Measurements from ENCODE around the gene BPTF.
"Not testable (repeated sequence)": the region's sequence is repeated elsewhere in the genome, so short reads cannot be mapped to it uniquely, and the experiment has no call there.

The BPTF gene

GRCh38 chr17:67824735-67825626 lies at the start of gene BPTF:
TSS of gene BPTF (plus strand) at chr17:67825503. CDS start at chr17:67825725, 222 bp downstream.
- Mint-ChIP-seq H3K27me3 (ENCODE audit: low read depth) (peaks cover 12% of the 10 kb centered on the region), H3K9me3 (no peaks in the 10 kb centered on the region), H3K36me3 (ENCODE audit: low read depth) (peaks cover 15% of the 10 kb centered on the region), H3K4me1 (ENCODE audit: low read depth) (peaks cover 21% of the 10 kb centered on the region), H3K27ac (peak within 1 kb of the TSS; percentile 94), H3K4me3 (peak within 1 kb of the TSS; percentile 95)

- H3K9me3 Mint-ChIP-seq: no peaks in the 10 kb centered on the region
- no peak overlapping the region for H3K27ac Mint-ChIP-seq
- no peaks in the 10 kb centered on the region for H3K36me3 Mint-ChIP-seq (ENCODE audit: low read depth)
- H3K27me3 Mint-ChIP-seq (ENCODE audit: low read depth): no peaks in the 10 kb centered on the region
- no peaks in the 10 kb centered on the region for H3K4me1 Mint-ChIP-seq (ENCODE audit: low read depth)
- H3K4me3 Mint-ChIP-seq: no peak overlapping the region
These were observed 46.1 kb upstream of the BPTF start for GRCh38 chr17:67779098-67779672.

- Mint-ChIP-seq H3K36me3 (ENCODE audit: low read depth) (no peaks in the 10 kb centered on the region), H3K27ac (no peak overlapping the region), H3K9me3 (no peaks in the 10 kb centered on the region), H3K4me1 (ENCODE audit: low read depth) (no peaks in the 10 kb centered on the region), H3K4me3 (no peak overlapping the region), H3K27me3 (ENCODE audit: low read depth) (peaks cover 8% of the 10 kb centered on the region)
These were observed 40.8 kb upstream of the BPTF start for GRCh38 chr17:67784364-67785121.

GRCh38 chr17:67785122-67785477 lies 40.2 kb upstream of the BPTF start:
- peaks cover 8% of the 10 kb centered on the region for H3K27me3 Mint-ChIP-seq (ENCODE audit: low read depth)
- H3K4me1 Mint-ChIP-seq (ENCODE audit: low read depth): no peaks in the 10 kb centered on the region
- H3K27ac Mint-ChIP-seq: no peak overlapping the region
- no peaks in the 10 kb centered on the region for H3K9me3 Mint-ChIP-seq
- no peak overlapping the region for H3K4me3 Mint-ChIP-seq
- H3K36me3 Mint-ChIP-seq (ENCODE audit: low read depth): no peaks in the 10 kb centered on the region

- Mint-ChIP-seq H3K27ac (no peak overlapping the region), H3K36me3 (ENCODE audit: low read depth) (no peaks in the 10 kb centered on the region), H3K27me3 (ENCODE audit: low read depth) (peaks cover 8% of the 10 kb centered on the region), H3K9me3 (no peaks in the 10 kb centered on the region), H3K4me1 (ENCODE audit: low read depth) (no peaks in the 10 kb centered on the region), H3K4me3 (no peak overlapping the region)
These were observed 39.8 kb upstream of the BPTF start for GRCh38 chr17:67785504-67785903.

GRCh38 chr17:67800495-67800928 lies 24.8 kb upstream of the BPTF start:
- H3K36me3 Mint-ChIP-seq (ENCODE audit: low read depth): no peaks in the 10 kb centered on the region
- H3K9me3 Mint-ChIP-seq: no peaks in the 10 kb centered on the region
- H3K4me3 Mint-ChIP-seq: no peak overlapping the region
- H3K27ac Mint-ChIP-seq: no peak overlapping the region
- peaks cover 3% of the 10 kb centered on the region for H3K27me3 Mint-ChIP-seq (ENCODE audit: low read depth)
- H3K4me1 Mint-ChIP-seq (ENCODE audit: low read depth): peaks cover 3% of the 10 kb centered on the region

GRCh38 chr17:67801626-67802175 lies 23.6 kb upstream of the BPTF start:
- Mint-ChIP-seq H3K4me1 (ENCODE audit: low read depth) (peaks cover 3% of the 10 kb centered on the region), H3K27me3 (ENCODE audit: low read depth) (peaks cover 3% of the 10 kb centered on the region), H3K4me3 (no peak overlapping the region), H3K27ac (no peak overlapping the region), H3K36me3 (ENCODE audit: low read depth) (no peaks in the 10 kb centered on the region), H3K9me3 (no peaks in the 10 kb centered on the region)

- H3K36me3 Mint-ChIP-seq (ENCODE audit: low read depth): no peaks in the 10 kb centered on the region
- no peaks in the 10 kb centered on the region for H3K9me3 Mint-ChIP-seq
- no peak overlapping the region for H3K4me3 Mint-ChIP-seq
- H3K27ac Mint-ChIP-seq: no peak overlapping the region
- no peaks in the 10 kb centered on the region for H3K4me1 Mint-ChIP-seq (ENCODE audit: low read depth)
- peaks cover 3% of the 10 kb centered on the region for H3K27me3 Mint-ChIP-seq (ENCODE audit: low read depth)
These were observed 14.8 kb upstream of the BPTF start for GRCh38 chr17:67810464-67810863.

GRCh38 chr17:67812380-67812779 lies 12.9 kb upstream of the BPTF start:
- not testable (repeated sequence) for H3K36me3 Mint-ChIP-seq (ENCODE audit: low read depth); H3K27me3 Mint-ChIP-seq (ENCODE audit: low read depth); H3K4me1 Mint-ChIP-seq (ENCODE audit: low read depth)

GRCh38 chr17:67813803-67814180 lies 11.5 kb upstream of the BPTF start:
- Mint-ChIP-seq H3K36me3 (ENCODE audit: low read depth) (no peaks in the 10 kb centered on the region), H3K4me1 (ENCODE audit: low read depth) (no peaks in the 10 kb centered on the region), H3K9me3 (no peaks in the 10 kb centered on the region), H3K27ac (no peak overlapping the region), H3K27me3 (ENCODE audit: low read depth) (peaks cover 7% of the 10 kb centered on the region), H3K4me3 (no peak overlapping the region)

More at GRCh38 chr17:67812380-67812779, 12.9 kb upstream of the BPTF start:
- H3K27ac Mint-ChIP-seq, H3K4me3 Mint-ChIP-seq, H3K9me3 Mint-ChIP-seq: not testable (repeated sequence)

GRCh38 chr17:67818110-67819002 lies 6.9 kb upstream of the BPTF start:
- H3K4me3 Mint-ChIP-seq: no peak overlapping the region
- H3K4me1 Mint-ChIP-seq (ENCODE audit: low read depth): no peaks in the 10 kb centered on the region
- no peaks in the 10 kb centered on the region for H3K36me3 Mint-ChIP-seq (ENCODE audit: low read depth)
- no peak overlapping the region for H3K27ac Mint-ChIP-seq
- H3K9me3 Mint-ChIP-seq: no peaks in the 10 kb centered on the region
- H3K27me3 Mint-ChIP-seq (ENCODE audit: low read depth): peaks cover 12% of the 10 kb centered on the region

GRCh38 chr17:67819722-67820121 lies 5.6 kb upstream of the BPTF start:
- no peaks in the 10 kb centered on the region for H3K9me3 Mint-ChIP-seq
- no peaks in the 10 kb centered on the region for H3K4me1 Mint-ChIP-seq (ENCODE audit: low read depth)
- H3K36me3 Mint-ChIP-seq (ENCODE audit: low read depth): no peaks in the 10 kb centered on the region
- no peak overlapping the region for H3K27ac Mint-ChIP-seq
- peaks cover 16% of the 10 kb centered on the region for H3K27me3 Mint-ChIP-seq (ENCODE audit: low read depth)
- H3K4me3 Mint-ChIP-seq: no peak overlapping the region

- no peaks in the 10 kb centered on the region for H3K4me1 Mint-ChIP-seq (ENCODE audit: low read depth)
- no peaks in the 10 kb centered on the region for H3K9me3 Mint-ChIP-seq
- peaks cover 7% of the 10 kb centered on the region for H3K36me3 Mint-ChIP-seq (ENCODE audit: low read depth)
- no peak overlapping the region for H3K4me3 Mint-ChIP-seq
- no peak overlapping the region for H3K27ac Mint-ChIP-seq
- peaks cover 12% of the 10 kb centered on the region for H3K27me3 Mint-ChIP-seq (ENCODE audit: low read depth)
These were observed 3.4 kb upstream of the BPTF start for GRCh38 chr17:67821871-67822367.
